HFFc6 (cell line): ENCODE results near the gene PSME4. TPM values are rescaled to one million over a fixed set of nuclear protein-coding genes. Genes with fewer than 3 reads are reported as not detected.

Source experiments
- DNase-seq: peaks from one replicate; pipeline ENCODE4 v3.0.0-alpha.2; 2018
- H3K27ac Mint-ChIP-seq: 2 replicates; pipeline ENCODE4 v1.8.0; 2020; ENCODE audit warnings: mild to moderate bottlenecking, mixed read lengths
- H3K27me3 Mint-ChIP-seq: 2 replicates; pipeline ENCODE4 v1.8.0; 2021; ENCODE audit warnings: mild to moderate bottlenecking, moderate library complexity, mixed read lengths; ENCODE audit not compliant: insufficient read depth
- H3K36me3 Mint-ChIP-seq: 2 replicates; pipeline ENCODE4 v1.8.0; 2021; ENCODE audit warnings: low read depth, mixed read lengths
- H3K4me1 Mint-ChIP-seq: 2 replicates; pipeline ENCODE4 v1.8.0; 2020; ENCODE audit warnings: low read depth, mixed read lengths
- H3K4me3 Mint-ChIP-seq: 2 replicates; pipeline ENCODE4 v1.8.0; 2020; ENCODE audit warnings: mild to moderate bottlenecking, moderate library complexity, mixed read lengths
- H3K9me3 Mint-ChIP-seq: 2 replicates; pipeline ENCODE4 v1.8.0; 2020; ENCODE audit warnings: mild to moderate bottlenecking, mixed read lengths
- total RNA-seq, 6 experiments: library from RNA; stranded (reverse); fragmentation: NEBNext Ultra II Directional; extraction: Animal tissue kit (Norgen Biotek cat#: 25700); gene quantifications; 2 replicates in 1 of 6; 3 replicates in 5 of 6; pipeline ENCODE4 v1.2.3, GENCODE V29; 2021
- TF ChIP-seq, protein P1 (sequence below): fragments of 200-600 bp; sonication (generic); IDR thresholded peaks from 2 replicates; pipeline ENCODE4 v1.5.0; 2021; ENCODE audit warnings: antibody characterized with exemption, mild to moderate bottlenecking

PSME4 gene
- total RNA-seq, 6 experiments from 2014 or later = 64.6 to 88.0 (median 75.3) TPM

DNA sequence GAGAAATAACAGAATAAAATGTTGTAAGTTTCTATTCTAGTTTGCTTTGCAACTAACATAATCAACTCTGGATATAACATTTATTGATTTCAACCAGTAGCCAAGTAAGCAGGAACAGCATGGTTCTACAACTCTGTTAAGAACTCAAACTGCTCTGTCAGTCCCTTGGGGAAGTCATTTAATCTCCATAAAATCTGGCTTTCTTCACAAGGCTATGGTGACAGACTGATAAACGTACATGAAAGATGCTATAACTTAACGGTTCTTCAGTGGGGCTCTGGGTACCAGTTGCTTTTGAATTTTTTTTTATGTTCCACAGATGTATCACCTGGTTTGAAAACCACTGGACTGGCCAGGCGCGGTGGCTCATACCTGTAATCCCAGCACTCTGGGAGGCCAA is 10.3 kb downstream of the PSME4 start:
- peaks cover 57% of the 10 kb centered on the region for H3K4me1 Mint-ChIP-seq
- TF ChIP-seq, protein P1, sequence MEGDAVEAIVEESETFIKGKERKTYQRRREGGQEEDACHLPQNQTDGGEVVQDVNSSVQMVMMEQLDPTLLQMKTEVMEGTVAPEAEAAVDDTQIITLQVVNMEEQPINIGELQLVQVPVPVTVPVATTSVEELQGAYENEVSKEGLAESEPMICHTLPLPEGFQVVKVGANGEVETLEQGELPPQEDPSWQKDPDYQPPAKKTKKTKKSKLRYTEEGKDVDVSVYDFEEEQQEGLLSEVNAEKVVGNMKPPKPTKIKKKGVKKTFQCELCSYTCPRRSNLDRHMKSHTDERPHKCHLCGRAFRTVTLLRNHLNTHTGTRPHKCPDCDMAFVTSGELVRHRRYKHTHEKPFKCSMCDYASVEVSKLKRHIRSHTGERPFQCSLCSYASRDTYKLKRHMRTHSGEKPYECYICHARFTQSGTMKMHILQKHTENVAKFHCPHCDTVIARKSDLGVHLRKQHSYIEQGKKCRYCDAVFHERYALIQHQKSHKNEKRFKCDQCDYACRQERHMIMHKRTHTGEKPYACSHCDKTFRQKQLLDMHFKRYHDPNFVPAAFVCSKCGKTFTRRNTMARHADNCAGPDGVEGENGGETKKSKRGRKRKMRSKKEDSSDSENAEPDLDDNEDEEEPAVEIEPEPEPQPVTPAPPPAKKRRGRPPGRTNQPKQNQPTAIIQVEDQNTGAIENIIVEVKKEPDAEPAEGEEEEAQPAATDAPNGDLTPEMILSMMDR = no peak
- H3K36me3 Mint-ChIP-seq = peaks cover 9% of the 10 kb centered on the region; the same call in 1 of the 2 replicates
- no peak overlapping the region for H3K27ac Mint-ChIP-seq
- no peak for DNase-seq
- no peak overlapping the region for H3K4me3 Mint-ChIP-seq
- H3K27me3 Mint-ChIP-seq = no peaks in the 10 kb centered on the region
- H3K9me3 Mint-ChIP-seq = no peaks in the 10 kb centered on the region

DNA sequence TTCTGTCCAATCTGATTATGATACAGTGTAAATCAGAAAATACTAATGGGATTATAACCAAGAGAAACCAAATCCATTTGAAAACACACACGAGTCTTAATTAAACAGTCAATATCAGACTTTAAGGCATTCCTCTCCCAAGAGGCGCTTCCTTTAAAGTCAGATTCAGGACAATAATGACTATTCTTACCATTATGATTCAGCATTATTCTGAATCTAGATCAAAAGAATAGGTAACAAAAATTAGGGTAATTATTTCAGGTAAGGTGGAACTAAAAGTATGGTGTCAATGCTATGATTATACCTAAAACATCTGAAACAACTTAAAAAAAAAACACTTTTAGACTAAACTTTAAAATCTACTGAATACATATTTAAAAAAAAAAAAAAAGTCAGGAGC is 12.3 kb downstream of the PSME4 start:
- Mint-ChIP-seq H3K4me3 (no peak overlapping the region), H3K27ac (no peak overlapping the region; the same call in 1 of the 2 replicates), H3K4me1 (peaks cover 39% of the 10 kb centered on the region), H3K9me3 (no peaks in the 10 kb centered on the region), H3K36me3 (peaks cover 9% of the 10 kb centered on the region; the same call in 1 of the 2 replicates), H3K27me3 (no peaks in the 10 kb centered on the region)
- TF ChIP-seq, protein P1 = no peak
- no peak for DNase-seq

DNA sequence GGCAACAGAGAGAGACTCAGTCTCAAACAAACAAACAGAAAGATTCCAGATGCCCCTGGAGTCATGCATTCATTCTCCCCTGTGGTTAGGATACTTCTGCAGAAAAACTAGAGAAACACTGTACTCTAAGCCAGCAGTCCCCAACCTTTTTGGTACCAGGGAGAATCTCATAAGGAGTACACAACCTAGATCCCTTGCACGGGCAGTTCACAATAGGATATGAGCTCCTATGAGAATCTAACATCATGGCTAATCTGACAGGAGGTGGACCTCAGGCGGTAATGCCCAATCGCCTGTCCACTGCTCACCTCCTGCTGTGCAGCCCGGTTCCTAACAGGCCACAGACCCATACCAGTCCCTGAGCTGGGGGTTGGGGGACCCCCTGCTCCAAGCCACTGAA is 18.3 kb downstream of the PSME4 start:
- peaks cover 4% of the 10 kb centered on the region; the same call in 1 of the 2 replicates for H3K36me3 Mint-ChIP-seq
- no peak overlapping the region for H3K27ac Mint-ChIP-seq
- no peak for DNase-seq
- TF ChIP-seq, protein P1 = no peak
- no peaks in the 10 kb centered on the region for H3K9me3 Mint-ChIP-seq
- no peaks in the 10 kb centered on the region; the same call in 1 of the 2 replicates for H3K27me3 Mint-ChIP-seq
- peaks cover 30% of the 10 kb centered on the region for H3K4me1 Mint-ChIP-seq
- no peak overlapping the region for H3K4me3 Mint-ChIP-seq

DNA sequence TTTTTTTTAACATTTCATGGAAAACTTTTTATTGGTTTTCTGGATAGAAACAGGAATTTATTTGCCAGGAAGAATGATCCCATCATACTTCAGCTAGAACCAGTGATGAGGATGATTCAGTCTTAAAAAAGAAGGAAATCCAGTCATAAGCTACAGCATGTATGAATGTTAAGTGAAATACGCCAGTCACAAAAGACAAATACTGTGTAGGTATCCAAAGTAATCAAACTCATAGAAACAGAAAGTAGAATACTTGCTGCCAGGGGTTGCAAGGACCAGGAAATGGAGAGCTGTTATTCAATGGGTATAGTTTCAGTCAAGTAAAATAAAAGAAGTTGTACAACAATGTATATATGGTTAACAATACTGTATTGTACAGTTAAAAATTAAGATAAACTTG is 21.3 kb downstream of the PSME4 start:
- DNase-seq = no peak
- no peaks in the 10 kb centered on the region; the same call in 1 of the 2 replicates for H3K27me3 Mint-ChIP-seq
- peaks cover 14% of the 10 kb centered on the region for H3K36me3 Mint-ChIP-seq
- H3K4me3 Mint-ChIP-seq = no peak overlapping the region
- peaks cover 39% of the 10 kb centered on the region for H3K4me1 Mint-ChIP-seq
- TF ChIP-seq, protein P1 = no peak
- H3K9me3 Mint-ChIP-seq = no peaks in the 10 kb centered on the region
- H3K27ac Mint-ChIP-seq = no peak overlapping the region; the same call in 1 of the 2 replicates

DNA sequence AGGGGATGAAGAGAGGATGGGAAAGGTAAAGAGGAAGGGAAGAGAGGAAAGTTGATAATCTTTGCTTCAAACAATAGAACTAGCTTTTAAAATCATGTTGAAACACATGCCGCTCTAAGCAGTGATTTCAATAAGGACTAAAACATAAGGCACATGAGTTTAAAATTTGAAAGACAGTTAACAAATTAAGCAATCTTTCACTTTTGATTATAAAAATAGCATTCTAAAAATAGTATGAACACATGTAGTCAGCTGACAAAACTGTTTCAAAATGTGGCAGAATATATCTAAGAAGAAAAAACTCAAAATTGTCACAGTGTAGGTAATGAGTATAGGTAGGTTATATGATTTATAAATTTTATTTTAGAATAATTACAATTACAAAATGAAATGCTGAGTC is 25.3 kb downstream of the PSME4 start:
- no peaks in the 10 kb centered on the region for H3K9me3 Mint-ChIP-seq
- H3K4me3 Mint-ChIP-seq = no peak overlapping the region
- peak overlapping the region; percentile 11 for H3K27ac Mint-ChIP-seq
- no peak for DNase-seq
- TF ChIP-seq, protein P1 = no peak
- H3K27me3 Mint-ChIP-seq = no peaks in the 10 kb centered on the region; the same call in 1 of the 2 replicates
- peaks cover 21% of the 10 kb centered on the region for H3K36me3 Mint-ChIP-seq
- H3K4me1 Mint-ChIP-seq = peaks cover 30% of the 10 kb centered on the region

DNA sequence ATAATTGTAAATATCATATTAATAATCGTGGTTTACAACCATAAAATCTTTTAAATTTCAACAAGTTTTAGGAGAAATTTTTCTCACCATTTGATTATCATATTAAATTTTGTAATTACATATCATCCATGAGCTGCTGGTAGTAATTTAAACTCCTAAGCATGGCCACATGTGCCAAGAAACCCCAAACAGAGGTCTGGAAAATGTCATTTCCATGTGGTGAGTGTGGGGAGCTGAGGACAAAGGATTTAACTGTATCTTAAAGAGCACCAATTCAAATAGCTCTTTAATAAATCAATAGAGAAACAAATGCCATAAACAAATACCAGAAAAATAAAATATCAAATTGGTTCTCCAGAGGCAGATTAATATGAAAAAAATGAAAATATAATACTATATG is 26.3 kb downstream of the PSME4 start:
- TF ChIP-seq, protein P1 = no peak
- no peak overlapping the region for H3K4me3 Mint-ChIP-seq
- H3K36me3 Mint-ChIP-seq = peaks cover 21% of the 10 kb centered on the region
- no peak for DNase-seq
- peaks cover 34% of the 10 kb centered on the region for H3K4me1 Mint-ChIP-seq
- H3K27me3 Mint-ChIP-seq = no peaks in the 10 kb centered on the region; the same call in 1 of the 2 replicates
- H3K27ac Mint-ChIP-seq = no peak overlapping the region
- no peaks in the 10 kb centered on the region for H3K9me3 Mint-ChIP-seq
